GM23338 (cell line): ENCODE results near the gene ELOVL6. TPM values are rescaled to one million over a fixed set of nuclear protein-coding genes. Genes with fewer than 3 reads are reported as not detected.

Source experiments
- ATAC-seq: fragments of 200-7000 bp; cut with Tn5 transposase; 3 replicates; pipeline ENCODE4 v1.9.1; 2020
- DNase-seq: peaks from one replicate; pipeline ENCODE4 v3.0.0-alpha.2; 2015; ENCODE audit warnings: low spot score
- H2AFZ ChIP-seq: fragments of 200-600 bp; sonication (generic); 2 replicates; pipeline ENCODE4 v1.8.0; 2016; ENCODE audit warnings: antibody characterized with exemption, mild to moderate bottlenecking, moderate library complexity
- H3F3A ChIP-seq: fragments of 200-600 bp; sonication (generic); replicated peaks from 2 replicates; pipeline ENCODE4 v1.8.0; 2017; ENCODE audit warnings: antibody characterized with exemption, mixed run types, low read depth
- H3K27ac ChIP-seq: fragments of 200-600 bp; sonication (generic); 2 replicates; pipeline ENCODE4 v1.6.1; 2016; ENCODE audit warnings: low read depth
- H3K27me3 ChIP-seq: fragments of 200-600 bp; sonication (generic); 2 replicates; pipeline ENCODE4 v1.8.0; 2016; ENCODE audit warnings: mild to moderate bottlenecking, mixed run types, moderate library complexity; ENCODE audit not compliant: insufficient read depth
- H3K36me3 ChIP-seq: fragments of 200-600 bp; sonication (generic); 2 replicates; pipeline ENCODE4 v1.8.0; 2016; ENCODE audit warnings: mild to moderate bottlenecking; ENCODE audit not compliant: insufficient read depth
- H3K4me1 ChIP-seq: fragments of 200-600 bp; sonication (generic); 2 replicates; pipeline ENCODE4 v1.8.0; 2016; ENCODE audit warnings: mild to moderate bottlenecking, moderate library complexity; ENCODE audit not compliant: insufficient read depth
- H3K4me2 ChIP-seq: fragments of 200-600 bp; sonication (generic); 2 replicates; pipeline ENCODE4 v1.7.1; 2017; ENCODE audit warnings: mixed run types
- H3K4me3 ChIP-seq: fragments of 200-600 bp; sonication (generic); 2 replicates; pipeline ENCODE4 v1.6.1; 2016; ENCODE audit warnings: mixed run types
- H3K79me2 ChIP-seq: fragments of 200-600 bp; sonication (generic); replicated peaks from 2 replicates; pipeline ENCODE4 v1.8.0; 2017; ENCODE audit warnings: mild to moderate bottlenecking; ENCODE audit not compliant: insufficient read depth
- H3K9me2 ChIP-seq: fragments of 200-600 bp; sonication (generic); 2 replicates; pipeline ENCODE4 v1.8.0; 2017; ENCODE audit not compliant: insufficient read depth
- H4K20me1 ChIP-seq: fragments of 200-600 bp; sonication (generic); replicated peaks from 2 replicates; pipeline ENCODE4 v1.8.0; 2017; ENCODE audit warnings: mild to moderate bottlenecking; ENCODE audit not compliant: insufficient read depth
- H3K27ac Mint-ChIP-seq: 2 replicates; pipeline ENCODE4 v1.8.0; 2020; ENCODE audit warnings: inconsistent platforms, mild to moderate bottlenecking, moderate library complexity, mixed read lengths
- H3K27me3 Mint-ChIP-seq: 3 replicates; pipeline ENCODE4 v1.8.0; 2022; ENCODE audit warnings: low read depth, mild to moderate bottlenecking, moderate library complexity, mixed read lengths, inconsistent platforms; ENCODE audit not compliant: insufficient read depth, poor library complexity
- H3K36me3 Mint-ChIP-seq: 3 replicates; pipeline ENCODE4 v1.8.0; 2021; ENCODE audit warnings: low read depth, mild to moderate bottlenecking, inconsistent platforms, moderate library complexity, mixed read lengths
- H3K4me1 Mint-ChIP-seq: 3 replicates; pipeline ENCODE4 v1.8.0; 2020; ENCODE audit warnings: mild to moderate bottlenecking, inconsistent platforms, mixed read lengths
- H3K4me3 Mint-ChIP-seq: 3 replicates; pipeline ENCODE4 v1.8.0; 2021; ENCODE audit warnings: moderate library complexity, mild to moderate bottlenecking, inconsistent platforms, mixed read lengths
- H3K9me3 Mint-ChIP-seq: 3 replicates; pipeline ENCODE4 v1.8.0; 2020; ENCODE audit warnings: moderate library complexity, mild to moderate bottlenecking, inconsistent platforms, mixed read lengths
- CTCF ChIP-seq, 2 experiments: fragments of 200-600 bp in 1 of 2; sonication (generic) in 1 of 2; conservative IDR thresholded peaks; 2 replicates each; pipeline versions ENCODE4 v1.5.1 to v1.6.1; 2016 to 2017; ENCODE audit warnings: antibody characterized with exemption in 2 of 2, low read depth in 2 of 2, mild to moderate bottlenecking in 2 of 2, moderate library complexity in 1 of 2
- EZH2 ChIP-seq: fragments of 200-600 bp; sonication (generic); IDR thresholded peaks from one replicate; pipeline ENCODE4 v1.8.0; 2017; ENCODE audit warnings: antibody characterized with exemption, mild to moderate bottlenecking, low read depth; ENCODE audit not compliant: unreplicated experiment
- EZH2phosphoT487 ChIP-seq: fragments of 200-600 bp; sonication (generic); IDR thresholded peaks from one replicate; pipeline ENCODE4 v1.8.1; 2018; ENCODE audit warnings: antibody characterized with exemption; ENCODE audit not compliant: unreplicated experiment
- JUNB ChIP-seq: IDR thresholded peaks from one replicate; pipeline ENCODE4 v1.6.1; 2016; ENCODE audit warnings: antibody characterized with exemption; ENCODE audit not compliant: unreplicated experiment
- NANOG ChIP-seq: IDR thresholded peaks from 2 replicates; pipeline ENCODE4 v1.6.1; 2016; ENCODE audit warnings: antibody characterized with exemption, borderline replicate concordance
- POLR2AphosphoS5 ChIP-seq: IDR thresholded peaks from 2 replicates; pipeline ENCODE4 v1.6.1; 2016; ENCODE audit warnings: antibody characterized with exemption, low read depth
- REST ChIP-seq: IDR thresholded peaks from one replicate; pipeline ENCODE4 v1.6.1; 2018; ENCODE audit warnings: antibody characterized with exemption; ENCODE audit not compliant: unreplicated experiment
- ZNF114 ChIP-seq: fragments of 250-450 bp; sonication (Bioruptor Pico); IDR thresholded peaks from 2 replicates; pipeline ENCODE4 v1.5.0; 2020; ENCODE audit warnings: mild to moderate bottlenecking, moderate library complexity
- polyA plus RNA-seq: library from polyadenylated mRNA; unstranded; fragments of >200 nt; fragmentation: Nextera tagmentation; extraction: Ambion mirVana; gene quantifications from 2 replicates; pipeline ENCODE4 v1.2.1, GENCODE V29; 2016
- total RNA-seq: library from RNA; depleted of rRNA; stranded (reverse); fragments of >200 nt; shearing (Covaris generic); gene quantifications from 2 replicates; pipeline ENCODE4 v1.2.3, GENCODE V29; 2014
- TF ChIP-seq, protein P1 (sequence below): IDR thresholded peaks from 2 replicates; pipeline ENCODE4 v1.6.1; 2016; ENCODE audit warnings: antibody characterized with exemption

The ELOVL6 gene
- total and polyA plus RNA-seq, 2 experiments from 2014 or later = 82.7 to 89.5 TPM

- TF ChIP-seq CTCF (conservative IDR thresholded peaks at IDR 0.05; ENCODE audit: low read depth in 2 of 2) (no peak), JUNB (no peak)
- TF ChIP-seq, protein P1, sequence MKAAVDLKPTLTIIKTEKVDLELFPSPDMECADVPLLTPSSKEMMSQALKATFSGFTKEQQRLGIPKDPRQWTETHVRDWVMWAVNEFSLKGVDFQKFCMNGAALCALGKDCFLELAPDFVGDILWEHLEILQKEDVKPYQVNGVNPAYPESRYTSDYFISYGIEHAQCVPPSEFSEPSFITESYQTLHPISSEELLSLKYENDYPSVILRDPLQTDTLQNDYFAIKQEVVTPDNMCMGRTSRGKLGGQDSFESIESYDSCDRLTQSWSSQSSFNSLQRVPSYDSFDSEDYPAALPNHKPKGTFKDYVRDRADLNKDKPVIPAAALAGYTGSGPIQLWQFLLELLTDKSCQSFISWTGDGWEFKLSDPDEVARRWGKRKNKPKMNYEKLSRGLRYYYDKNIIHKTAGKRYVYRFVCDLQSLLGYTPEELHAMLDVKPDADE = no peak
Observed at GRCh38 chr4:110171971-110172370, 26.4 kb downstream of the ELOVL6 start (continued).

- no peak overlapping the region for H3K4me3 Mint-ChIP-seq
- Histone ChIP-seq H3K36me3 (peaks cover 10% of the 10 kb centered on the region; the same call in 1 of the 2 replicates), H3K27me3 (no peaks in the 10 kb centered on the region), H3K79me2 (peaks cover 85% of the 10 kb centered on the region), H3K4me2 (no peak overlapping the region), H4K20me1 (peaks cover 24% of the 10 kb centered on the region), H3K27ac (peak overlapping the region; percentile 33; the same call in 1 of the 2 replicates), H3K4me3 (no peak overlapping the region), H3K4me1 (0 out of 2 replicates have a peak, but pooled peaks cover 2% of the 10 kb centered on the region), H3F3A (no peaks in the 10 kb centered on the region), H2AFZ (no peak overlapping the region), H3K9me2 (no peaks in the 10 kb centered on the region)
- H3K4me1 Mint-ChIP-seq = peaks cover 3% of the 10 kb centered on the region; the same call in 1 of the 3 replicates
- peak; percentile 86 for ATAC-seq
- H3K27me3 Mint-ChIP-seq = no peaks in the 10 kb centered on the region
- peaks cover 33% of the 10 kb centered on the region for H3K36me3 Mint-ChIP-seq
- TF ChIP-seq JUNB = no peak
- peak; percentile 27 to 46; a peak in 3 of 4 replicates for TF ChIP-seq CTCF (conservative IDR thresholded peaks at IDR 0.05; ENCODE audit: low read depth in 2 of 2)
- no peak overlapping the region for H3K27ac Mint-ChIP-seq
- H3K9me3 Mint-ChIP-seq = no peaks in the 10 kb centered on the region
- peak; percentile 56 for DNase-seq
Observed at GRCh38 chr4:110170861-110171260, 27.6 kb downstream of the ELOVL6 start.

DNA sequence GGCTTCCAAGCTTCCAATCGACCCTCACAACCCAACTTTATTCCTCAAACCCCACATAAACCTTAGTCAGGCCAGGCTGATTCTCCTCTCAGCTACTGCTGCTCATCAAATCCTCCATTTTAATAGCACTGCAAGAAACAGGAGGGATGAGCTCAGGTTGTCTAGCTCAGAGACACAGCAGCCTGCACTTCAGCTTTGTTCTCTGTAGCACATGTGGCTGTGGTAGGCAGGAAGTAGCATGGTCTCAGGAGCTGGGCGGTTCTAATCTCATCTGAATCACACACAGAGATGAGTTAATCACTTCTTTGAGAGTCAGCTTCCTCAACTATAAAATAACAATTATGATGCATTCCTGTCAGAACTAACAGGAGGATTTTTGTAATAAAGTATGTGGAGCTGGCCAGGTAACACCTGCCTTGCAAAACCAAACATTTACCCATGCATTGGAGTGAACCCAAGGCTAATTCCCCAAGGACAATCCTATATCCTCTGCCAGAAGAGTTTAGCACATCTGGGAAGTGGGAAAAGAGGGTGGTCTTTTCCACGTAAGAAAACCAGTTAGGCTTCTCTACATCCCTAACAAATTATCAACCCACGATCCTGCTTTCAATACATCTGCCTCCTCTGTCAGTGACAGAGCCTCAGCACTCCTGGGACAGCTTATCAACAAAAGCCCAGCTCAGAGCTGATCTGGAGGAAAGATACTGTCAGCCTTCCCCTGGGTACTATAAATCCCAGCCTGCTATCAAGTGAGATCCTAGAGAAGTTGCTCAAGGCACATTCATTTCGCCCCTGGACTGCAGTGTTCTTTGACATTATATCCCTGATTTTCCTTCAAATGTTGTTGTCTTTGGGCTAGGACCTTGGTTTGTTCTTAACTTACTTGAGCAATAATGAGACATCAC is 32.8 kb downstream of the ELOVL6 start:
- Histone ChIP-seq H3K4me2 (no peak overlapping the region), H3K27me3 (no peaks in the 10 kb centered on the region), H3K79me2 (peaks cover 91% of the 10 kb centered on the region), H3K27ac (peak overlapping the region; percentile 47), H3K9me2 (no peaks in the 10 kb centered on the region), H3K4me1 (peaks cover 6% of the 10 kb centered on the region; the same call in 1 of the 2 replicates), H3K4me3 (no peak overlapping the region), H3F3A (no peaks in the 10 kb centered on the region), H2AFZ (no peak overlapping the region), H3K36me3 (peaks cover 4% of the 10 kb centered on the region; the same call in 1 of the 2 replicates), H4K20me1 (peaks cover 20% of the 10 kb centered on the region)
- Mint-ChIP-seq H3K9me3 (no peaks in the 10 kb centered on the region), H3K27ac (peak overlapping the region; percentile 69), H3K4me3 (no peak overlapping the region), H3K36me3 (peaks cover 16% of the 10 kb centered on the region; the same call in 2 of the 3 replicates), H3K4me1 (peaks cover 8% of the 10 kb centered on the region; the same call in 1 of the 3 replicates), H3K27me3 (no peaks in the 10 kb centered on the region)
- ATAC-seq (peak; percentile 47), DNase-seq (no peak)
- TF ChIP-seq NANOG (no peak), EZH2 (no peak), REST (no peak), POLR2AphosphoS5 (no peak), EZH2phosphoT487 (no peak), ZNF114 (CRISPR knock-in tag) (no peak)
